RWPE1 (cell line): ENCODE data around the gene PROC.
A peak's percentile ranks its signal among the peaks of the same experiment; 100 is the strongest.

ENCODE experiments used
- CTCF ChIA-PET: fragments of 350-600 bp; sonication (Branson Sonifier 250); formaldehyde crosslinking; extraction: SDS; loops from one replicate; lab custom pipeline; 2021; lab: Yijun Ruan, JAX
- POLR2A ChIA-PET: fragments of 400-600 bp; formaldehyde crosslinking; extraction: SDS; loops from one replicate; lab custom pipeline; 2020; ENCODE audit warnings: antibody characterized with exemption; ENCODE audit not compliant: low non-redundant PET; lab: Yijun Ruan, JAX
- DNase-seq: peaks from one replicate; pipeline ENCODE4 v3.0.0; 2012; ENCODE audit warnings: low spot score
- H3K27ac ChIP-seq: fragments of 450-650 bp; 2 replicates; pipeline ENCODE4 v1.5.1; 2017
- CTCF ChIP-seq: fragments of 450-650 bp; conservative IDR thresholded peaks from 2 replicates; pipeline ENCODE4 v1.5.1; 2017; ENCODE audit warnings: low read depth, mild to moderate bottlenecking

Gene PROC

GRCh38 chr2:127401757-127402695 lies 16.2 kb upstream of the PROC start:
- peak overlapping the region; percentile 97 for H3K27ac ChIP-seq
- ChIA-PET POLR2A (no interaction called here), CTCF (interaction anchor here (0.6 to 1.8 kb wide), 2 partner anchors 14 to 22 kb away, joined by 5 to 8 read pairs; no protein-coding TSS in a partner anchor)
- TF ChIP-seq CTCF, result no peak
- peak; percentile 40 for DNase-seq

- peak overlapping the region; percentile 51 for H3K27ac ChIP-seq
- CTCF ChIA-PET, result interaction anchor here (0.6 to 0.7 kb wide), 2 partner anchors 12 to 19 kb away, joined by 3 to 4 read pairs; no protein-coding TSS in a partner anchor
- no peak for TF ChIP-seq CTCF
- no peak for DNase-seq
- POLR2A ChIA-PET, result no interaction called here
Measured at GRCh38 chr2:127403460-127403859, 14.8 kb upstream of the PROC start.

- CTCF ChIA-PET, result no interaction called here
Measured at GRCh38 chr2:127404466-127405254, 13.6 kb upstream of the PROC start.

GRCh38 chr2:127405255-127405610 lies 13.0 kb upstream of the PROC start:
- H3K27ac ChIP-seq, result peak overlapping the region; percentile 45; the same call in 1 of the 2 replicates
- no peak for TF ChIP-seq CTCF
- CTCF ChIA-PET, result no interaction called here
- POLR2A ChIA-PET, result no interaction called here
- no peak for DNase-seq

More at GRCh38 chr2:127404466-127405254, 13.6 kb upstream of the PROC start:
- POLR2A ChIA-PET, result no interaction called here
- TF ChIP-seq CTCF, result no peak
- H3K27ac ChIP-seq, result peak overlapping the region; percentile 45; the same call in 1 of the 2 replicates
- no peak for DNase-seq

GRCh38 chr2:127406454-127406853 lies 11.8 kb upstream of the PROC start:
- CTCF ChIA-PET, result interaction anchor here (0.6 kb wide), 1 partner anchor 28 kb away, joined by 3 read pairs; no protein-coding TSS in a partner anchor
- TF ChIP-seq CTCF, result no peak
- H3K27ac ChIP-seq, result peak overlapping the region; percentile 90; the same call in 1 of the 2 replicates
- DNase-seq, result no peak
- POLR2A ChIA-PET, result no interaction called here

GRCh38 chr2:127407091-127407490 lies 11.1 kb upstream of the PROC start:
- POLR2A ChIA-PET, result no interaction called here
- TF ChIP-seq CTCF, result no peak
- H3K27ac ChIP-seq, result peak overlapping the region; percentile 90
- CTCF ChIA-PET, result interaction anchor here (0.8 kb wide), 1 partner anchor 210 kb away, joined by 3 read pairs; no protein-coding TSS in a partner anchor
- no peak for DNase-seq
